Measurements from ENCODE around the gene AUTS2. TPM values are rescaled to one million over a fixed set of nuclear protein-coding genes. Genes with fewer than 3 reads are reported as not detected.

The AUTS2 gene
- total RNA-seq, 1 experiment from 2014 or later = 2.5 TPM

DNA sequence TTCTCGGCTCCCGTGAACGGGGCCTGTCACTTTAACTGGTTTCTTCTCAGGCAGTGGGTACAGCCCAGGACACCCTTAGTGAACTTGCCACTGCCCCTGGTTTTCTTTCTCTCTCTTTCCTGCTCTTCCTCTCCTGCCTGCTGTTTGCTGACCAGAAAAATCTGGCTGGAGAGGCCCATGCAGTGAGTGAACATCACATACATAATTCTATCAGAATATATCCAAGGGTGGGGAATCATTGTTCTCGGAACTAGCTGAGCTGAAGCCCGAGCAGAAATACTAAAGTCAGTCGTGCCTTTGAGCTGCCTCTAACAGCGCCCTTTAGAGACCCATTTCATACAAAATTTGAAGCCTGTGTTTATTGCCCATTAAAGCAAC lies 1032.2 kb downstream of the AUTS2 start:
- TF ChIP-seq POLR2AphosphoS5 (IDR thresholded peaks at IDR 0.05; ENCODE audit: low read depth, low read length) = no peak
- TF ChIP-seq, protein P1, sequence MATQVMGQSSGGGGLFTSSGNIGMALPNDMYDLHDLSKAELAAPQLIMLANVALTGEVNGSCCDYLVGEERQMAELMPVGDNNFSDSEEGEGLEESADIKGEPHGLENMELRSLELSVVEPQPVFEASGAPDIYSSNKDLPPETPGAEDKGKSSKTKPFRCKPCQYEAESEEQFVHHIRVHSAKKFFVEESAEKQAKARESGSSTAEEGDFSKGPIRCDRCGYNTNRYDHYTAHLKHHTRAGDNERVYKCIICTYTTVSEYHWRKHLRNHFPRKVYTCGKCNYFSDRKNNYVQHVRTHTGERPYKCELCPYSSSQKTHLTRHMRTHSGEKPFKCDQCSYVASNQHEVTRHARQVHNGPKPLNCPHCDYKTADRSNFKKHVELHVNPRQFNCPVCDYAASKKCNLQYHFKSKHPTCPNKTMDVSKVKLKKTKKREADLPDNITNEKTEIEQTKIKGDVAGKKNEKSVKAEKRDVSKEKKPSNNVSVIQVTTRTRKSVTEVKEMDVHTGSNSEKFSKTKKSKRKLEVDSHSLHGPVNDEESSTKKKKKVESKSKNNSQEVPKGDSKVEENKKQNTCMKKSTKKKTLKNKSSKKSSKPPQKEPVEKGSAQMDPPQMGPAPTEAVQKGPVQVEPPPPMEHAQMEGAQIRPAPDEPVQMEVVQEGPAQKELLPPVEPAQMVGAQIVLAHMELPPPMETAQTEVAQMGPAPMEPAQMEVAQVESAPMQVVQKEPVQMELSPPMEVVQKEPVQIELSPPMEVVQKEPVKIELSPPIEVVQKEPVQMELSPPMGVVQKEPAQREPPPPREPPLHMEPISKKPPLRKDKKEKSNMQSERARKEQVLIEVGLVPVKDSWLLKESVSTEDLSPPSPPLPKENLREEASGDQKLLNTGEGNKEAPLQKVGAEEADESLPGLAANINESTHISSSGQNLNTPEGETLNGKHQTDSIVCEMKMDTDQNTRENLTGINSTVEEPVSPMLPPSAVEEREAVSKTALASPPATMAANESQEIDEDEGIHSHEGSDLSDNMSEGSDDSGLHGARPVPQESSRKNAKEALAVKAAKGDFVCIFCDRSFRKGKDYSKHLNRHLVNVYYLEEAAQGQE (IDR thresholded peaks at IDR 0.05; ENCODE audit: insufficient read depth in 1 of 2, low read depth in 2 of 2, low read length in 1 of 2) = no peak
- H3K4me3 ChIP-seq (ENCODE audit: low read depth in 2 of 2, low read length in 2 of 2) = no peak overlapping the region
- no peaks in the 10 kb centered on the region for H3K4me1 ChIP-seq (ENCODE audit: control insufficient read depth, insufficient read depth, low read length)
- ATAC-seq (no peak), DNase-seq (ENCODE audit: low read depth, low spot score) (no peak)
- intact Hi-C loops (cut with micrococcal nuclease; ENCODE audit: unreplicated experiment) = no loop called here
- H3K36me3 ChIP-seq (ENCODE audit: control insufficient read depth, insufficient read depth, low read length) = no peaks in the 10 kb centered on the region
- ChIA-PET CTCF (no interaction called here), POLR2A (no interaction called here)
- no peaks in the 10 kb centered on the region for H3K27me3 ChIP-seq (ENCODE audit: control insufficient read depth, insufficient read depth, low read length)
- no peak overlapping the region for H3K27ac ChIP-seq (ENCODE audit: low read length)
- in situ Hi-C loops (cut with HindIII; ENCODE audit: low pct_unique_long_range_greater_than_20kb, low sequenced_read_pairs) = no loop called here
- no peaks in the 10 kb centered on the region for H3K9me3 ChIP-seq (ENCODE audit: control insufficient read depth, insufficient read depth, low read depth, low read length)
- no TSS peak for BruUV-seq (replicated peaks)

DNA sequence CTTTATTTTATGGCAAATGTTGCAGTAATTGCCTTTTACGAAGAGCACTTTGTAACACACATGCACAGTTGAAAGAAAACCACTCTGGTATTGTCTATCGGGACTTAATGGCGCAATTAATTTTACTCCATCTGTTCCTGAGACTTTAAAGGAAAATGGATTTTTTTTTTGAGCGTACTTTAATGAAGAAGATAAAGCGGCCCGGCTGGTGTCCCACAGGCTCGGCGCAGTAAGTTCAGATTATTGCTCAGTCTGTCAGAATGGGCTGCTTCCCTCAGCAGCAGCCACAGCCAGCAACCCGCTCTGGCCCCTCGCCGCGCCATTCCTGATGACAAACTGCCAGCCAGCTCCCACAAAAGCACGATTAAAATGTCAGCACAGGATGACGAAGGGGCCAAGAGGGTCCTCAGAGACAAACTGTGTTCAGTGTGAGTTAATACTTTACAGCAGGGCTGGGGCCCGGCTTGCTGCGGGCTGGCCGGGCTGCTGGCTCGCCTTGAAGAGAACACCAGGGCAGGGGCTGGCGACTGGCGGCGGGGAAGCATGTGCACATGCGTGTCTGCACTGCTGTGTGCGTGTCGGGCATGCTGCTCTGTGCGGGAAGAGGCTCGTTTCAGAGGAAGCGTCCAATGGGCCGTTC lies 1032.7 kb downstream of the AUTS2 start:
- no peak overlapping the region for H3K4me3 ChIP-seq (ENCODE audit: low read depth in 2 of 2, low read length in 2 of 2)
- no peaks in the 10 kb centered on the region for H3K36me3 ChIP-seq (ENCODE audit: control insufficient read depth, insufficient read depth, low read length)
- no peak overlapping the region for H3K27ac ChIP-seq (ENCODE audit: low read length)
- TF ChIP-seq, protein P2, sequence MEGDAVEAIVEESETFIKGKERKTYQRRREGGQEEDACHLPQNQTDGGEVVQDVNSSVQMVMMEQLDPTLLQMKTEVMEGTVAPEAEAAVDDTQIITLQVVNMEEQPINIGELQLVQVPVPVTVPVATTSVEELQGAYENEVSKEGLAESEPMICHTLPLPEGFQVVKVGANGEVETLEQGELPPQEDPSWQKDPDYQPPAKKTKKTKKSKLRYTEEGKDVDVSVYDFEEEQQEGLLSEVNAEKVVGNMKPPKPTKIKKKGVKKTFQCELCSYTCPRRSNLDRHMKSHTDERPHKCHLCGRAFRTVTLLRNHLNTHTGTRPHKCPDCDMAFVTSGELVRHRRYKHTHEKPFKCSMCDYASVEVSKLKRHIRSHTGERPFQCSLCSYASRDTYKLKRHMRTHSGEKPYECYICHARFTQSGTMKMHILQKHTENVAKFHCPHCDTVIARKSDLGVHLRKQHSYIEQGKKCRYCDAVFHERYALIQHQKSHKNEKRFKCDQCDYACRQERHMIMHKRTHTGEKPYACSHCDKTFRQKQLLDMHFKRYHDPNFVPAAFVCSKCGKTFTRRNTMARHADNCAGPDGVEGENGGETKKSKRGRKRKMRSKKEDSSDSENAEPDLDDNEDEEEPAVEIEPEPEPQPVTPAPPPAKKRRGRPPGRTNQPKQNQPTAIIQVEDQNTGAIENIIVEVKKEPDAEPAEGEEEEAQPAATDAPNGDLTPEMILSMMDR (IDR thresholded peaks at IDR 0.05) = no peak
- in situ Hi-C loops (cut with HindIII; ENCODE audit: low pct_unique_long_range_greater_than_20kb, low sequenced_read_pairs) (no loop called here), intact Hi-C loops (cut with micrococcal nuclease; ENCODE audit: unreplicated experiment) (no loop called here)
- H3K27me3 ChIP-seq (ENCODE audit: control insufficient read depth, insufficient read depth, low read length) = no peaks in the 10 kb centered on the region
- ChIA-PET CTCF (no interaction called here), POLR2A (no interaction called here)
- DNase-seq (ENCODE audit: low read depth, low spot score) (no peak), ATAC-seq (no peak)
- BruUV-seq (replicated peaks) = no TSS peak
- H3K9me3 ChIP-seq (ENCODE audit: control insufficient read depth, insufficient read depth, low read depth, low read length) = no peaks in the 10 kb centered on the region
- no peaks in the 10 kb centered on the region for H3K4me1 ChIP-seq (ENCODE audit: control insufficient read depth, insufficient read depth, low read length)

DNA sequence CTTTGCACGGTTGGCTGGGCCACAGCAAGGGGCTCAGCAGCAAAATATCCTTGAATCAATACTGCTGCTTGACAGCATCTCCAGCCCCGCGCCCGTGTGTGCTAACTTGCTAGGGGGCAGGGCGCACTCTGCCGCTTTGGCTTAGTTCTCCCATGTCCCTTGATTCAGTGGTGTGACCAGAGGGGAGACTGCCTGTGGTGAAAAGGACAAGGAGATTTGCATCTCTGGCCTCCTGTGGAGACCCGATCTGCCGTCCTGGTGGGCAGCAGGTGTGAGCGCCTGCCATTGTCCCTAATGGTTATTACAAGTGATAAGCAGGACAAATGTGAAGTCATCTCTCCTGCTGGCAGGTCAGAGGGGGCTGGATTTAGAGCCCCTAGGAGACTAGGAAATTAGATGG lies 1033.4 kb downstream of the AUTS2 start:
- POLR2A ChIA-PET = no interaction called here

More for the DNA sequence above, 1033.4 kb downstream of the AUTS2 start:
- Histone ChIP-seq H3K27me3 (ENCODE audit: control insufficient read depth, insufficient read depth, low read length) (no peaks in the 10 kb centered on the region), H3K27ac (ENCODE audit: low read length) (no peak overlapping the region), H3K36me3 (ENCODE audit: control insufficient read depth, insufficient read depth, low read length) (no peaks in the 10 kb centered on the region), H3K4me3 (ENCODE audit: low read depth in 2 of 2, low read length in 2 of 2) (no peak overlapping the region), H3K4me1 (ENCODE audit: control insufficient read depth, insufficient read depth, low read length) (no peaks in the 10 kb centered on the region), H3K9me3 (ENCODE audit: control insufficient read depth, insufficient read depth, low read depth, low read length) (no peaks in the 10 kb centered on the region)
- no peak for ATAC-seq
- CTCF ChIA-PET = no interaction called here
- no peak for TF ChIP-seq TCF7L2 (IDR thresholded peaks at IDR 0.05; ENCODE audit: low read depth, low read length)
- TF ChIP-seq, protein P2 (IDR thresholded peaks at IDR 0.05) = no peak
- TF ChIP-seq, protein P1 (IDR thresholded peaks at IDR 0.05; ENCODE audit: insufficient read depth in 1 of 2, low read depth in 2 of 2, low read length in 1 of 2) = no peak
- TF ChIP-seq SIN3A (IDR thresholded peaks at IDR 0.05; ENCODE audit: borderline replicate concordance, insufficient read depth, low read depth, low read length) = no peak
- no peak for TF ChIP-seq POLR2AphosphoS5 (IDR thresholded peaks at IDR 0.05; ENCODE audit: low read depth, low read length)
- BruUV-seq (replicated peaks) = no TSS peak
- intact Hi-C loops (cut with micrococcal nuclease; ENCODE audit: unreplicated experiment) = no loop called here
- DNase-seq (ENCODE audit: low read depth, low spot score) = no peak
- in situ Hi-C loops (cut with HindIII; ENCODE audit: low pct_unique_long_range_greater_than_20kb, low sequenced_read_pairs) = no loop called here

Data from Panc1 (cell line).